K562 (cell line): ENCODE measurements around the gene ACAP3. TPM values are rescaled to one million over a fixed set of nuclear protein-coding genes. Genes with fewer than 3 reads are reported as not detected.

ENCODE experiments used
- ATAC-seq: fragments of 200-7000 bp; cut with Tn5 transposase; 3 replicates; pipeline ENCODE4 v1.9.1; 2020; ENCODE audit warnings: moderate library complexity
- BruUV-seq: library from RNA; stranded (reverse); fragments of 400-500 nt; replicated peaks from 2 replicates; lab custom pipeline; 2021; lab: Mats Ljungman, UMichigan
- CTCF ChIA-PET: fragments of 300-600 bp; formaldehyde crosslinking; extraction: SDS; loops from one replicate; lab custom pipeline; 2021; ENCODE audit warnings: low intra/inter-chr PET ratio; lab: Yijun Ruan, JAX
- POLR2A ChIA-PET: fragments of 300-600, 350-650 bp; sonication (Branson Sonifier 250); formaldehyde crosslinking; extraction: SDS; loops from one replicate; lab custom pipeline; 2021; ENCODE audit warnings: antibody characterized with exemption, inconsistent platforms; lab: Yijun Ruan, JAX
- DNase-seq, 4 experiments: peaks; one replicate each; pipeline versions ENCODE4 v3.0.0 to v3.0.0-alpha.2; 2011 to 2018; ENCODE audit warnings: low spot score in 3 of 4, mixed read lengths in 3 of 4; ENCODE audit errors: extremely low read depth in 1 of 4
- FAIRE-seq: peaks from 2 replicates; lab custom pipeline; 2011; peaks lifted over from hg19 to GRCh38; lab: Jason Lieb, UNC
- H2AFZ ChIP-seq: 2 replicates; pipeline ENCODE4 v1.6.0; 2011; ENCODE audit warnings: low read depth, low read length, control low read depth, inconsistent platforms
- H3K27ac ChIP-seq: fragments of 200-600 bp; 3 replicates; pipeline ENCODE4 v1.8.0; 2011; ENCODE audit warnings: low read depth, mild to moderate bottlenecking, control low read depth, inconsistent platforms, low read length, moderate library complexity, mixed read lengths; ENCODE audit errors: extremely low read depth
- H3K27me3 ChIP-seq, 2 experiments: fragments of 300-600 bp in 1 of 2; 2 replicates in 1 of 2; 3 replicates in 1 of 2; pipeline versions ENCODE4 v1.6.0 to v1.8.0; 2011; ENCODE audit warnings: inconsistent platforms in 2 of 2, low read length in 2 of 2, mild to moderate bottlenecking in 1 of 2, mixed read lengths in 1 of 2, moderate library complexity in 1 of 2; ENCODE audit not compliant: control insufficient read depth in 2 of 2, insufficient read depth in 2 of 2
- H3K36me3 ChIP-seq: fragments of 300-600 bp; 3 replicates; pipeline ENCODE4 v1.8.0; 2011; ENCODE audit warnings: mild to moderate bottlenecking, low read length, inconsistent platforms; ENCODE audit not compliant: control insufficient read depth, insufficient read depth
- H3K4me1 ChIP-seq, 2 experiments: fragments of 200-600 bp in 1 of 2; replicated peaks in 1 of 2; 2 replicates in 1 of 2; 3 replicates in 1 of 2; pipeline versions ENCODE4 v1.5.1 to v1.8.0; 2011; ENCODE audit warnings: inconsistent platforms in 2 of 2, low read length in 2 of 2, mild to moderate bottlenecking in 1 of 2, mixed read lengths in 1 of 2, moderate library complexity in 1 of 2; ENCODE audit not compliant: control insufficient read depth in 2 of 2, insufficient read depth in 2 of 2
- H3K4me2 ChIP-seq: 2 replicates; pipeline ENCODE4 v1.6.1; 2011; ENCODE audit warnings: low read length, control low read depth, inconsistent platforms, mixed read lengths; ENCODE audit not compliant: insufficient read depth
- H3K4me3 ChIP-seq: fragments of 200-600 bp; sonication (generic), shearing (Covaris generic); 2 replicates; pipeline ENCODE4 v1.5.1; 2016; ENCODE audit warnings: control low read depth, inconsistent platforms
- H3K79me2 ChIP-seq: fragments of 200-600 bp; 3 replicates; pipeline ENCODE4 v1.8.0; 2011; ENCODE audit warnings: low read length, inconsistent platforms; ENCODE audit not compliant: control insufficient read depth, insufficient read depth
- H3K9ac ChIP-seq, 2 experiments: 2 replicates each; pipeline versions ENCODE4 v1.6.0 to v1.6.1; 2011; ENCODE audit warnings: low read depth in 2 of 2, low read length in 2 of 2, control low read depth in 1 of 2, inconsistent platforms in 1 of 2, mild to moderate bottlenecking in 1 of 2, mixed read lengths in 1 of 2; ENCODE audit not compliant: insufficient read depth in 1 of 2
- H3K9me1 ChIP-seq: one replicate; pipeline ENCODE4 v1.6.0; 2011; ENCODE audit warnings: inconsistent platforms, mild to moderate bottlenecking, low read length, moderate library complexity; ENCODE audit not compliant: control insufficient read depth, insufficient read depth
- H3K9me3 ChIP-seq: replicated peaks from 2 replicates; pipeline ENCODE4 v1.5.1; 2011; ENCODE audit warnings: low read depth, low read length, inconsistent platforms; ENCODE audit not compliant: control insufficient read depth, insufficient read depth
- H4K20me1 ChIP-seq: replicated peaks from 2 replicates; pipeline ENCODE4 v1.6.1; 2011; ENCODE audit warnings: low read length, inconsistent platforms, mixed read lengths; ENCODE audit not compliant: control insufficient read depth, insufficient read depth
- ILF3 ChIP-seq: fragments of 450-650 bp; IDR thresholded peaks from 2 replicates; pipeline ENCODE4 v1.6.1; 2018; ENCODE audit warnings: antibody characterized with exemption, mild to moderate bottlenecking, moderate library complexity, borderline replicate concordance
- MAFF ChIP-seq: IDR thresholded peaks from 2 replicates; pipeline ENCODE4 v1.6.1; 2012; ENCODE audit warnings: low read length, improper control_type of control experiment
- MEIS2 ChIP-seq: fragments of 450-650 bp; IDR thresholded peaks from 2 replicates; pipeline ENCODE4 v1.6.1; 2014; ENCODE audit warnings: mild to moderate bottlenecking; ENCODE audit not compliant: partially characterized antibody
- MLX ChIP-seq, 2 experiments: fragments of 450-650 bp in 1 of 2; sonication (generic) in 1 of 2; formaldehyde crosslinking; conservative IDR thresholded peaks; 2 replicates each; pipeline versions ENCODE4 v1.4.0 to v1.8.1; 2020 to 2022; ENCODE audit warnings: mild to moderate bottlenecking in 1 of 2, missing genetic modification reagents in 1 of 2
- PCBP2 ChIP-seq: fragments of 200-400 bp; formaldehyde crosslinking; IDR thresholded peaks from 2 replicates; pipeline ENCODE4 v1.6.1; 2018; ENCODE audit warnings: low read length, low read depth, mild to moderate bottlenecking, moderate library complexity; ENCODE audit not compliant: poor library complexity, severe bottlenecking
- RBFOX2 ChIP-seq: fragments of 200-400 bp; formaldehyde crosslinking; IDR thresholded peaks from 2 replicates; pipeline ENCODE4 v1.6.1; 2017; ENCODE audit warnings: low read depth, mild to moderate bottlenecking, low read length, moderate library complexity
- SAP30 ChIP-seq: fragments of 200-600 bp; sonication (generic); IDR thresholded peaks from 2 replicates; pipeline ENCODE4 v1.6.1; 2012; ENCODE audit warnings: borderline replicate concordance, low read depth, mild to moderate bottlenecking, moderate library complexity, low read length, control low read depth, inconsistent platforms; ENCODE audit not compliant: insufficient read depth, poor library complexity, severe bottlenecking
- U2AF1 ChIP-seq: fragments of 200-400 bp; formaldehyde crosslinking; optimal IDR thresholded peaks from 2 replicates; pipeline ENCODE3; 2017; ENCODE audit warnings: mild to moderate bottlenecking, low read depth, low read length, moderate library complexity
- WGBS: fragments of 100-300 bp; shearing (Covaris generic); methylation state at CpG from one replicate; pipeline ENCODE4 v1.1.6; 2016; ENCODE audit warnings: low coverage, mixed read lengths; ENCODE audit not compliant: insufficient coverage; ENCODE audit errors: missing lambda C conversion rate; 5-methylcytosine and 5-hydroxymethylcytosine counted together
- in situ Hi-C: fragments of 300-500 bp; cut with MboI; formaldehyde crosslinking; loops from 4 replicates; pipeline ENCODE4 v1.15.0; 2018; ENCODE audit warnings: inconsistent platforms, mixed read lengths
- intact Hi-C: fragments of 100-400 bp; cut with micrococcal nuclease; formaldehyde crosslinking; loops from 2 replicates; pipeline ENCODE4 v1.14.2; 2022
- polyA plus RNA-seq, 8 experiments: library from polyadenylated mRNA; depleted of rRNA in 4 of 8; stranded (reverse) in 5 of 8; unstranded in 3 of 8; fragments of >200 nt; fragmentation: Nextera tagmentation in 2 of 8; fragmentation: Illumina TruSeq in 1 of 8; extraction: Ambion mirVana in 2 of 8; extraction: Trizol in 1 of 8; gene quantifications; 2 replicates each; pipeline versions ENCODE4 v1.2.1 to v1.2.3, GENCODE V29; 2011 to 2014; ENCODE audit warnings: inconsistent platforms in 1 of 8, missing spikeins in 1 of 8
- total RNA-seq, 7 experiments: library from RNA; depleted of rRNA in 6 of 7; stranded (reverse); fragments of >200 nt in 6 of 7; fragmentation: Illumina TruSeq in 2 of 7; extraction: Trizol in 2 of 7; gene quantifications; 2 replicates each; pipeline versions ENCODE4 v1.2.1 to v1.2.3, GENCODE V29; 2011 to 2021; ENCODE audit warnings: low replicate concordance in 1 of 7
- TF ChIP-seq, protein P1 (sequence below), 3 experiments: IDR thresholded peaks in 2 of 3; conservative IDR thresholded peaks in 1 of 3; 2 replicates each; pipeline ENCODE4 v1.5.1; 2011 to 2012; ENCODE audit warnings: low read length in 3 of 3, mild to moderate bottlenecking in 3 of 3, control low read depth in 2 of 3, improper control_type of control experiment in 1 of 3, inconsistent platforms in 1 of 3, low read depth in 1 of 3, mixed read lengths in 1 of 3, moderate library complexity in 1 of 3; ENCODE audit not compliant: insufficient read depth in 2 of 3
- TF ChIP-seq, protein P2 (sequence below): sonication (generic); formaldehyde crosslinking; IDR thresholded peaks from 2 replicates; pipeline ENCODE4 v1.8.1; 2022; ENCODE audit warnings: missing genetic modification reagents
- TF ChIP-seq, protein P3 (sequence below): fragments of 450-650 bp; IDR thresholded peaks from one replicate; pipeline ENCODE4 v1.6.1; 2018; ENCODE audit warnings: mild to moderate bottlenecking, moderate library complexity; ENCODE audit not compliant: partially characterized antibody
- TF ChIP-seq, protein P4 (sequence below): IDR thresholded peaks from 3 replicates; pipeline ENCODE4 v1.6.1; 2011; ENCODE audit warnings: borderline replicate concordance, mild to moderate bottlenecking; ENCODE audit not compliant: insufficient read length, insufficient read depth

Gene ACAP3
- total and polyA plus RNA-seq, 9 of the 15 experiments (the other 6 are each of a cell fraction or from before 2014, with no cell fraction given): 0.01 to 49.0 (median 12.0) TPM

DNA sequence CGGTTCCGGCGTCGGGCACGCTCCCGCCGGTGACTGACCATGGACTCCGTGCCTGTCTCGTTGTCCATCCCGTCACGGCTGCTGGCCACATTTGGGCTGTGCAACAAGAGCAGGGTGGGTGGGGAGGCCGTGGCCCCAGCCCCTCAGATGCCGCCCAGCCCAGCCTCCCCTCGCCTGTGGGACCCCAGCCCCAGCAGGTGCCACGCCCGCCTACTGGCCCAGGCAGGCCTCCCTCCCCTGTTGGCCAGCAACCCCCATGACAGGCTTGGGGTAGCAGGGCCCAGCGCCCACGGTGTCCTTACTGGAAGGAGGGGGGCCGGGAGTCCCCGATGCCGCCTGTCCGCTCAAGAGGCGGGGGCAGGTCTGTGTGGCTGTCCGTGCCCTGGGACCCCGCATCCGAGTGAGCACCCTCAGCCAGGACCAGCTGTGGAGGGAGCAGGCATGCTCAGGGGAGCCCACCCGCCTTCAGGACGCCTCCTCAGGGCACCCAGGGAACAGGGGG, 34.4 kb upstream of the ACAP3 start:
- Histone ChIP-seq H3K9me3 (peaks cover 2% of the 10 kb centered on the region; the same call in 1 of the 2 replicates), H3K9me1 (peaks cover 11% of the 10 kb centered on the region), H3K27me3 (no peaks in the 10 kb centered on the region), H3K36me3 (peaks cover 79% of the 10 kb centered on the region; the same call in 2 of the 3 replicates), H3K79me2 (peaks cover 46% of the 10 kb centered on the region), H2AFZ (no peak overlapping the region), H3K4me2 (no peak overlapping the region), H3K9ac (no peak overlapping the region), H3K4me1 (peaks cover 9 to 88% of the 10 kb centered on the region in 2 experiments; a peak in 3 of 5 replicates), H4K20me1 (peaks cover 44% of the 10 kb centered on the region; the same call in 1 of the 2 replicates), H3K27ac (no peak overlapping the region), H3K4me3 (no peak overlapping the region)
- in situ Hi-C loops (no loop called here), intact Hi-C loops (no loop called here)
- CTCF ChIA-PET: no interaction called here
- BruUV-seq: no TSS peak
- FAIRE-seq (no peak), ATAC-seq (no peak), DNase-seq (no peak)
- WGBS: 100% methylated on average over 22 of the region's 28 CpGs
- POLR2A ChIA-PET: interaction anchor here (1.0 kb wide), 1 partner anchor 10 kb away, joined by 4 read pairs; no protein-coding TSS in a partner anchor
- TF ChIP-seq ILF3: no peak
- no peak for TF ChIP-seq MAFF
- no peak for TF ChIP-seq MLX (CRISPR knock-in tag; conservative IDR thresholded peaks at IDR 0.05)
- TF ChIP-seq, protein P1, sequence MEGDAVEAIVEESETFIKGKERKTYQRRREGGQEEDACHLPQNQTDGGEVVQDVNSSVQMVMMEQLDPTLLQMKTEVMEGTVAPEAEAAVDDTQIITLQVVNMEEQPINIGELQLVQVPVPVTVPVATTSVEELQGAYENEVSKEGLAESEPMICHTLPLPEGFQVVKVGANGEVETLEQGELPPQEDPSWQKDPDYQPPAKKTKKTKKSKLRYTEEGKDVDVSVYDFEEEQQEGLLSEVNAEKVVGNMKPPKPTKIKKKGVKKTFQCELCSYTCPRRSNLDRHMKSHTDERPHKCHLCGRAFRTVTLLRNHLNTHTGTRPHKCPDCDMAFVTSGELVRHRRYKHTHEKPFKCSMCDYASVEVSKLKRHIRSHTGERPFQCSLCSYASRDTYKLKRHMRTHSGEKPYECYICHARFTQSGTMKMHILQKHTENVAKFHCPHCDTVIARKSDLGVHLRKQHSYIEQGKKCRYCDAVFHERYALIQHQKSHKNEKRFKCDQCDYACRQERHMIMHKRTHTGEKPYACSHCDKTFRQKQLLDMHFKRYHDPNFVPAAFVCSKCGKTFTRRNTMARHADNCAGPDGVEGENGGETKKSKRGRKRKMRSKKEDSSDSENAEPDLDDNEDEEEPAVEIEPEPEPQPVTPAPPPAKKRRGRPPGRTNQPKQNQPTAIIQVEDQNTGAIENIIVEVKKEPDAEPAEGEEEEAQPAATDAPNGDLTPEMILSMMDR (IDR thresholded peaks at IDR 0.05 in 2 of 3, conservative IDR thresholded peaks at IDR 0.05 in 1 of 3; ENCODE audit: insufficient read depth in 2 of 3, low read depth in 1 of 3, low read length in 3 of 3): no peak
- peak; percentile 50 for TF ChIP-seq RBFOX2
- TF ChIP-seq, protein P2, sequence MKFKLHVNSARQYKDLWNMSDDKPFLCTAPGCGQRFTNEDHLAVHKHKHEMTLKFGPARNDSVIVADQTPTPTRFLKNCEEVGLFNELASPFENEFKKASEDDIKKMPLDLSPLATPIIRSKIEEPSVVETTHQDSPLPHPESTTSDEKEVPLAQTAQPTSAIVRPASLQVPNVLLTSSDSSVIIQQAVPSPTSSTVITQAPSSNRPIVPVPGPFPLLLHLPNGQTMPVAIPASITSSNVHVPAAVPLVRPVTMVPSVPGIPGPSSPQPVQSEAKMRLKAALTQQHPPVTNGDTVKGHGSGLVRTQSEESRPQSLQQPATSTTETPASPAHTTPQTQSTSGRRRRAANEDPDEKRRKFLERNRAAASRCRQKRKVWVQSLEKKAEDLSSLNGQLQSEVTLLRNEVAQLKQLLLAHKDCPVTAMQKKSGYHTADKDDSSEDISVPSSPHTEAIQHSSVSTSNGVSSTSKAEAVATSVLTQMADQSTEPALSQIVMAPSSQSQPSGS (CRISPR knock-in tag): no peak
- TF ChIP-seq, protein P3, sequence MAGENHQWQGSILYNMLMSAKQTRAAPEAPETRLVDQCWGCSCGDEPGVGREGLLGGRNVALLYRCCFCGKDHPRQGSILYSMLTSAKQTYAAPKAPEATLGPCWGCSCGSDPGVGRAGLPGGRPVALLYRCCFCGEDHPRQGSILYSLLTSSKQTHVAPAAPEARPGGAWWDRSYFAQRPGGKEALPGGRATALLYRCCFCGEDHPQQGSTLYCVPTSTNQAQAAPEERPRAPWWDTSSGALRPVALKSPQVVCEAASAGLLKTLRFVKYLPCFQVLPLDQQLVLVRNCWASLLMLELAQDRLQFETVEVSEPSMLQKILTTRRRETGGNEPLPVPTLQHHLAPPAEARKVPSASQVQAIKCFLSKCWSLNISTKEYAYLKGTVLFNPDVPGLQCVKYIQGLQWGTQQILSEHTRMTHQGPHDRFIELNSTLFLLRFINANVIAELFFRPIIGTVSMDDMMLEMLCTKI: no peak
- TF ChIP-seq U2AF1: no peak
- TF ChIP-seq PCBP2: no peak
- TF ChIP-seq MEIS2: no peak
- TF ChIP-seq, protein P4, sequence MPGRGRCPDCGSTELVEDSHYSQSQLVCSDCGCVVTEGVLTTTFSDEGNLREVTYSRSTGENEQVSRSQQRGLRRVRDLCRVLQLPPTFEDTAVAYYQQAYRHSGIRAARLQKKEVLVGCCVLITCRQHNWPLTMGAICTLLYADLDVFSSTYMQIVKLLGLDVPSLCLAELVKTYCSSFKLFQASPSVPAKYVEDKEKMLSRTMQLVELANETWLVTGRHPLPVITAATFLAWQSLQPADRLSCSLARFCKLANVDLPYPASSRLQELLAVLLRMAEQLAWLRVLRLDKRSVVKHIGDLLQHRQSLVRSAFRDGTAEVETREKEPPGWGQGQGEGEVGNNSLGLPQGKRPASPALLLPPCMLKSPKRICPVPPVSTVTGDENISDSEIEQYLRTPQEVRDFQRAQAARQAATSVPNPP: no peak
- TF ChIP-seq SAP30: no peak
